ENCODE measurements around the gene ZBTB24. TPM values are rescaled to one million over a fixed set of nuclear protein-coding genes. Genes with fewer than 3 reads are reported as not detected.

The ZBTB24 gene
- total RNA-seq, result 10 to 100 TPM; 12.8 to 13.3 (median 12.9) TPM

DNA sequence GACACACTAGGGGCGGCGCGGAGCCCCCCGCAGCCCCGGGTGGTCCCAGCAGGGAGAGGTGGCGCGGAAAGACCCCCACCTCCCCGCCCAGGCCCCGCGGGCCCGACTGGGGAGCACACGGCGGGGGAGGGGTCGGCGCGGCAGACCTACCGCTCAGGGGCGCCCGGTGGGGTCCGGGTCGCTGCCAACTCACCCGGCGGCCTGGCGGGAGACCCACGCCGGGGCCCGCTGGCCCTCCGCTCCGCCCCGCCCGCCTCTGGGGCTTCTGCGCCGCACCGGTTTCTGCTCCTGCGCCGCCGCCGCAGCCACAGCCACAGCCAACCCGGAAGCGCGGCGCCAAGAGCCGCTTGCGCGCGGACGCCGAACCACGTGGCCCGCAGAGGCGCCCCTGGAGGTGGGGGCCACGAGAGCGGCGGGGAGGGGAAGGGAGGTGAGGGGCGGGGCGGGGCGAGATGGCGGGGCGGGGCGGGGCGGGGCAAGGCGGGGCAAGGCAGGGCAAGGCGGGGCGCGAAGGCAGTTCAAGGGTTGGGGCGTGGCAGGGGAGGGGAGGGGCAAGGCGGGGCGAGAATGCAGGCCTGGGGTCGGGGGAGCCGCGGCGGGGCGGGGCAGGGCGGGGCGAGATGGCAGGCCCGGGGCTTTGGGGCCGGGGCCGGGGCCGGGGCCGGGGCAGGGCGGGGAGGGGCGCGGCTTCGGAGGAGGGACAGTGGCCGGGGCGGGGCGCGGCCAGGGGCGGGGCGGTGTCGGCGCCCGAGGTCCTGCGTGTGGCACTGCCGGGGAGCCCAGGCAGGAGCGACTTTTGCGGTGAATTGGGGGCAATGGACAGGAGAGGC is at the start of gene ZBTB24:
Gene ZBTB24 (minus strand): TSS at position 315 of the 830 bp plus-strand sequence. CDS start 1,193 bp downstream, outside the sequence.
- Histone ChIP-seq H3K4me3 (replicated peaks in 1 of 3) (peak within 1 kb of the TSS; percentile 75 to 97 (median 88)), H3K36me3 (no peaks in the 10 kb centered on the region), H3K9me3 (no peaks in the 10 kb centered on the region), H3K27ac (peak within 1 kb of the TSS; percentile 54 to 71 (median 70)), H3K4me1 (peaks cover 31 to 40% of the 10 kb centered on the region in 2 donors), H3K27me3 (no peaks in the 10 kb centered on the region)
- TF ChIP-seq, protein P1, sequence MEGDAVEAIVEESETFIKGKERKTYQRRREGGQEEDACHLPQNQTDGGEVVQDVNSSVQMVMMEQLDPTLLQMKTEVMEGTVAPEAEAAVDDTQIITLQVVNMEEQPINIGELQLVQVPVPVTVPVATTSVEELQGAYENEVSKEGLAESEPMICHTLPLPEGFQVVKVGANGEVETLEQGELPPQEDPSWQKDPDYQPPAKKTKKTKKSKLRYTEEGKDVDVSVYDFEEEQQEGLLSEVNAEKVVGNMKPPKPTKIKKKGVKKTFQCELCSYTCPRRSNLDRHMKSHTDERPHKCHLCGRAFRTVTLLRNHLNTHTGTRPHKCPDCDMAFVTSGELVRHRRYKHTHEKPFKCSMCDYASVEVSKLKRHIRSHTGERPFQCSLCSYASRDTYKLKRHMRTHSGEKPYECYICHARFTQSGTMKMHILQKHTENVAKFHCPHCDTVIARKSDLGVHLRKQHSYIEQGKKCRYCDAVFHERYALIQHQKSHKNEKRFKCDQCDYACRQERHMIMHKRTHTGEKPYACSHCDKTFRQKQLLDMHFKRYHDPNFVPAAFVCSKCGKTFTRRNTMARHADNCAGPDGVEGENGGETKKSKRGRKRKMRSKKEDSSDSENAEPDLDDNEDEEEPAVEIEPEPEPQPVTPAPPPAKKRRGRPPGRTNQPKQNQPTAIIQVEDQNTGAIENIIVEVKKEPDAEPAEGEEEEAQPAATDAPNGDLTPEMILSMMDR (IDR thresholded peaks at IDR 0.05), result no peak
- TF ChIP-seq POLR2A (IDR thresholded peaks at IDR 0.05), result peak; percentile 50 to 82
- DNase-seq, result peak; percentile 90 to 92
- intact Hi-C loops (cut with DNase I), result no loop called here
- WGBS, 2 donors, result 1 to 3% methylated on average over 17 to 32 of the region's 97 CpGs

DNA sequence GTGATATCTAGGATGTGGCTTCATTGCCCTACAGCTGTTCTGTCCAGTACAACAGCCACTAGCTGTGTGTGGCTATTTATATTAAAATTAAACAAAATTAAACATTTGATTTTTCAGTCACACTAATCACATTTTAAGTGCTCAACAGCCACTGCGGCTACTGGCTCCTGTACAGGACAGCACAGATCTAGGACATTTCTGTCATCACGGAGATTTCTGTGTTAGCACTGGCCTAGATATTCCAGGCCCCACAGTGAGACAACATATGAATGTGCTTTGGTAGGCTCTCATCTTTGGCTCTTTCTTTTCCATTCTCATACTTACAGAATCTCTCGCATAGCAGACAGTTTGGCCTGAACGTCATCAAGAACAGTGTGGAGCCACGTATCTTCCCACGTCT is 48.4 kb upstream of the ZBTB24 start:
- 86 to 87% methylated on average over 6 of the region's 6 CpGs for whole genome bisulfite sequencing, 2 donors
- Histone ChIP-seq H3K4me1 (no peaks in the 10 kb centered on the region), H3K27ac (no peak overlapping the region), H3K9me3 (no peaks in the 10 kb centered on the region), H3K27me3 (no peaks in the 10 kb centered on the region), H3K4me3 (replicated peaks in 1 of 3) (no peak overlapping the region), H3K36me3 (no peaks in the 10 kb centered on the region)
- intact Hi-C loops (cut with DNase I), result no loop called here
- no peak for TF ChIP-seq POLR2A (IDR thresholded peaks at IDR 0.05)
- TF ChIP-seq, protein P1 (IDR thresholded peaks at IDR 0.05), result no peak
- DNase-seq, result no peak

DNA sequence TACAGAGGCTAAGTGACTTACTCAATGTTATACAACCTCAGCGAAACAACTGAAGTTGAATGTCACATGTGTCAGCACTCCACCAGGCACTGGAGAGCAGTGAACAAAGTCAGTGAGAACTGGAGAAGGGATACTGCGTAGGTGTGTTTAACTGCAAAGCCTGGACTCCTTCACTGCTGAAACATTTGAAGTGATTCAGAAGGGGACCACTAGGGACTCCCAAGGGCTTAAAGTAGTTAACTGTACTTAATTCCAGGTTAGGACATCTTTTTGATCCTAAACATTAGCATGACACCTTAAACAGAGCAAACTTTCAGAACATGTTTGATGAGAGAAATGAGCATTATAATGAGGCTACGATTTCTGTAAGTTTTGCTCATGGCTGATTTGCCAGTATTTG is 45.0 kb upstream of the ZBTB24 start:
- Histone ChIP-seq H3K27ac (no peak overlapping the region), H3K9me3 (no peaks in the 10 kb centered on the region), H3K27me3 (no peaks in the 10 kb centered on the region), H3K4me1 (no peaks in the 10 kb centered on the region), H3K36me3 (no peaks in the 10 kb centered on the region), H3K4me3 (replicated peaks in 1 of 3) (no peak overlapping the region)
- peak in 1 of 2 donors; percentile 21 for DNase-seq
- intact Hi-C loops (cut with DNase I), result loop anchor here (10.0 kb wide), 1 partner anchor 517 kb away; no protein-coding TSS in a partner anchor
- WGBS, 2 donors, result 75 to 78% methylated on average over 3 of the region's 3 CpGs
- TF ChIP-seq, protein P1 (IDR thresholded peaks at IDR 0.05), result no peak
- TF ChIP-seq POLR2A (IDR thresholded peaks at IDR 0.05), result no peak

DNA sequence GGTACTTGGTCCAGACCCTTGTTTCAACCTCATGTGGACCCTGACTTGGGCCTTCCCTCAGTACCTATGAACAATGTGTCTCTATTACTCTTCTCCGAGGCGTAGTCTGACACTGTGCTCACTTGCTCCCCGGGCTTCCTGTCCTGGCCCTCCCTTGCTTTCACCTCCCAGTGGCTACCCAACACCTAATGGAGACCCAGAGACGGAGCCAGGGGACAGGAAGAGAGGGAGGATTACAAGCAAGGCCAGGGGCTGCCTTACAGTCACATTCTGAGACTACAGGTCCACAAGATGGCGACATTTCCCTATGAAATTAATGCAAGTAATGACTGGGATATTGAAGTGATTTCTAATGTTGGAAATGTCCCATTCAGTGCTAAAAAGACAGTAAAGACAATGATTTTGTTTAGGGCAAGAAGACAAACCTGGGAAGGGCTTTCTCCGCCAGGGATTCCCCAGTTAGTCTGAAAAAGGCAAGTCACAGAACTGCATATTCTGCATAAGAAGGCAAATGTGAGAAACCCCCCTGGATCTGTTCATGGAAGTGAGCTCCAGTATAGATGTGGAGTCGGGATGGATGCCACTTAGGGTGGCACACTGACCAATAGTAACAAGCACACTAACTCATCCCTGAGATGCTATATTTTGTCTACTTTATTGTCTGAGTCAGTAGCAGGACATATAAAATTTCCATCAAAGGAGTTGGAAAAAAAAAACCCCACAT is 44.0 kb upstream of the ZBTB24 start:
- 52 to 61% methylated on average over 7 of the region's 7 CpGs for WGBS, 2 donors
- no peaks in the 10 kb centered on the region for H3K9me3 ChIP-seq
- no peak overlapping the region for H3K4me3 ChIP-seq (replicated peaks in 1 of 3)
- intact Hi-C loops (cut with DNase I), result loop anchor here (10.0 kb wide), 1 partner anchor 518 kb away; no protein-coding TSS in a partner anchor
- no peak overlapping the region for H3K27ac ChIP-seq
- TF ChIP-seq POLR2A (IDR thresholded peaks at IDR 0.05), result no peak
- TF ChIP-seq, protein P1 (IDR thresholded peaks at IDR 0.05), result peak in 4 of 6 experiments; percentile 42 to 62 (median 52)
- DNase-seq, result peak; percentile 30 to 40
- no peaks in the 10 kb centered on the region for H3K36me3 ChIP-seq
- H3K27me3 ChIP-seq, result no peaks in the 10 kb centered on the region
- H3K4me1 ChIP-seq, result no peaks in the 10 kb centered on the region

Measured in thyroid gland (tissue), 4 donors.